Nephron (organoid): ENCODE results near the gene LRCH4.

Source experiments
- H3K27ac Mint-ChIP-seq, 3 experiments: 2 replicates each; pipeline ENCODE4 v1.8.0; 2020; ENCODE audit warnings: mixed read lengths in 3 of 3, mild to moderate bottlenecking in 2 of 3, moderate library complexity in 1 of 3
- H3K27me3 Mint-ChIP-seq: 2 replicates; pipeline ENCODE4 v1.8.0; 2021; ENCODE audit warnings: low read depth, mild to moderate bottlenecking, moderate library complexity, mixed read lengths
- H3K36me3 Mint-ChIP-seq: 2 replicates; pipeline ENCODE4 v1.8.0; 2020; ENCODE audit warnings: low read depth, mixed read lengths
- H3K4me1 Mint-ChIP-seq: 2 replicates; pipeline ENCODE4 v1.8.0; 2020; ENCODE audit warnings: mixed read lengths
- H3K4me3 Mint-ChIP-seq, 3 experiments: 2 replicates each; pipeline ENCODE4 v1.8.0; 2020; ENCODE audit warnings: mild to moderate bottlenecking in 3 of 3, mixed read lengths in 3 of 3, moderate library complexity in 2 of 3
- H3K9me3 Mint-ChIP-seq: 2 replicates; pipeline ENCODE4 v1.8.0; 2020; ENCODE audit warnings: mixed read lengths
- TF ChIP-seq, protein P1 (sequence below), 3 experiments: fragments of 200-600 bp; sonication (generic); IDR thresholded peaks; one replicate each; pipeline ENCODE4 v1.5.0; 2021; ENCODE audit warnings: antibody characterized with exemption in 3 of 3; ENCODE audit not compliant: unreplicated experiment in 3 of 3

LRCH4 gene

DNA sequence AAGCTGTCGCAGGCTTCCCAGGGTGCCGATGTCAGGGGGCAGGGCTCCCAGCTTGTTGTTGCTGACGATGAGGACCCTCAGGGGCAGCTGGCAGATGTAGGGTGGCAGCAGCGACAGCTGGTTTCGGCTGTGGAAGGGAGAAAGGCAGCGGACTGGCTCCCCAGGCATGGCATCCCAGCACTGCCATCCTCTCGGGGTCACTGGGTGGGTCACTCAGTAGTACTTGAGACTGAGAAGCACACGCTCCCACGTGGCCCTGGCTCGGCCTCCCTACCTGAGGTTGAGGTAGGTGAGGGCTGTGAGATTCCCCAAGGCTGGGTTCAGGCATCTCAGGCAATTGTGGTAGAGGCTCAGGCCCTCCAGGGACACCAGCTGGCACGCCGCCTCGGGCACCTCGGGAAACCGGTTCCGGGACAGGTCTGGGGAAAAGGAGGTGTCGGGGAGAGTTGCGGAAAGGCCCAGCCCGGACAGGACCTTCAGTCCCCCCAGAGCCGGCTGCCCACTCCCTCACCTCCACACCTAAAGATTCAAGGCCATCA is 3.8 kb downstream of the LRCH4 start:
- Mint-ChIP-seq H3K36me3 (peaks cover 5% of the 10 kb centered on the region), H3K9me3 (no peaks in the 10 kb centered on the region), H3K27me3 (no peaks in the 10 kb centered on the region), H3K4me1 (peaks cover 16% of the 10 kb centered on the region), H3K4me3 (peak overlapping the region; percentile 37 to 61 (median 59)), H3K27ac (peak overlapping the region in 1 of 3 experiments; percentile 97)
- TF ChIP-seq, protein P1, sequence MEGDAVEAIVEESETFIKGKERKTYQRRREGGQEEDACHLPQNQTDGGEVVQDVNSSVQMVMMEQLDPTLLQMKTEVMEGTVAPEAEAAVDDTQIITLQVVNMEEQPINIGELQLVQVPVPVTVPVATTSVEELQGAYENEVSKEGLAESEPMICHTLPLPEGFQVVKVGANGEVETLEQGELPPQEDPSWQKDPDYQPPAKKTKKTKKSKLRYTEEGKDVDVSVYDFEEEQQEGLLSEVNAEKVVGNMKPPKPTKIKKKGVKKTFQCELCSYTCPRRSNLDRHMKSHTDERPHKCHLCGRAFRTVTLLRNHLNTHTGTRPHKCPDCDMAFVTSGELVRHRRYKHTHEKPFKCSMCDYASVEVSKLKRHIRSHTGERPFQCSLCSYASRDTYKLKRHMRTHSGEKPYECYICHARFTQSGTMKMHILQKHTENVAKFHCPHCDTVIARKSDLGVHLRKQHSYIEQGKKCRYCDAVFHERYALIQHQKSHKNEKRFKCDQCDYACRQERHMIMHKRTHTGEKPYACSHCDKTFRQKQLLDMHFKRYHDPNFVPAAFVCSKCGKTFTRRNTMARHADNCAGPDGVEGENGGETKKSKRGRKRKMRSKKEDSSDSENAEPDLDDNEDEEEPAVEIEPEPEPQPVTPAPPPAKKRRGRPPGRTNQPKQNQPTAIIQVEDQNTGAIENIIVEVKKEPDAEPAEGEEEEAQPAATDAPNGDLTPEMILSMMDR (IDR thresholded peaks at IDR 0.05; ENCODE audit: unreplicated experiment in 3 of 3) = no peak

- no peaks in the 10 kb centered on the region for H3K9me3 Mint-ChIP-seq
- H3K4me1 Mint-ChIP-seq = peaks cover 16% of the 10 kb centered on the region
- H3K36me3 Mint-ChIP-seq = peaks cover 10% of the 10 kb centered on the region
- H3K27me3 Mint-ChIP-seq = no peaks in the 10 kb centered on the region
- H3K4me3 Mint-ChIP-seq = no peak overlapping the region
- TF ChIP-seq, protein P1 (IDR thresholded peaks at IDR 0.05; ENCODE audit: unreplicated experiment in 3 of 3) = no peak
- H3K27ac Mint-ChIP-seq = no peak overlapping the region
Measured at GRCh38 chr7:100580466-100581283, 5.3 kb downstream of the LRCH4 start.

DNA sequence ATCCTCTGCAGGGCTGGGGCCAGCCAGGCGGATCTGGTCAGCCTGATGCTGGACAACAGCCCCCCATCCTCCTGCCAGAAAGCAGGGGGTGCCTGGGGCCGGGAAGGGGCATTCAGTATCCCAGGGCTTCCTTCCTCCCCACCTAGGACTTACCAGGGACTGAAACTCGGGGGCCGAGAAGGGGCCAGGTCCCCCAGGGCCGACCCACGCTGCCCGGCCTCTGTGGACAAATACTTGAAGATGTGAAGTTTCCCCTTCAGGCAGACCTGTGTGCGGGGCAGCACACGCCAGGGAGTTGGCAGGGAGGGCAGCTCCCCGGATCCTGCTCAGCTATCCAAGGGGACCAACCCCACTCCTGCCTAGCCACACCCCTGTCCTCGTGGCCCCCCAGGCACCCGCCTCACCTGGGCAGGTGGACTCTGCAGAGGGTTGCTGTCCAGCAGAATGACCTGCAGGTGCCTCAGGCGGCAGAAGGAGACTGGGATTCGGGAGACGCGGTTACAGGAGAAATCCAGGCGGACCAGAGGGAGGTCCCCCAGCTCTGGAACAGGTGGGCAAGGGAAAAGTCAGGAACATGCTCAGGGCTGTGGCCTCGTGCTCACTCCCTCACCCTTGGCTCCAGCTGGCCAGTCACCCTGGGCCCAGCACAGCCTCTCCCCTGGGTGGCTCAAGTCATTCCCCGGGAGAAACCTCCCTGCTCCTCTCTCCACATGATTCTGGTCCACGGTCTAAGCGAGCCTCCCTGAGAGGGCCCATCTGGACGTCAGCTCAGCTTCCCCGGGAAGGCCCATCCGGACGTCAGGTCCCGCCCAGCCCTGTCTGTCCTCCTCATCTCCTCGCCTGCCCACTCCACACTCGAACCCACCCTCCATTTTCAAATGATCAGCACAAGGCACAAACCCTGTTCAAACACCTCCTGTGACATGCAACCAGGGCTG is 7.4 kb downstream of the LRCH4 start:
- no peak overlapping the region for H3K4me3 Mint-ChIP-seq
- H3K27ac Mint-ChIP-seq = no peak overlapping the region
- TF ChIP-seq, protein P1 (IDR thresholded peaks at IDR 0.05; ENCODE audit: unreplicated experiment in 3 of 3) = no peak
- H3K4me1 Mint-ChIP-seq = peaks cover 5% of the 10 kb centered on the region
- no peaks in the 10 kb centered on the region for H3K9me3 Mint-ChIP-seq
- H3K36me3 Mint-ChIP-seq = peaks cover 16% of the 10 kb centered on the region
- H3K27me3 Mint-ChIP-seq = no peaks in the 10 kb centered on the region

GRCh38 chr7:100577507-100577906 is 8.4 kb downstream of the LRCH4 start:
- no peaks in the 10 kb centered on the region for H3K9me3 Mint-ChIP-seq
- H3K4me3 Mint-ChIP-seq = no peak overlapping the region
- H3K4me1 Mint-ChIP-seq = no peaks in the 10 kb centered on the region
- H3K27me3 Mint-ChIP-seq = peaks cover 1% of the 10 kb centered on the region
- TF ChIP-seq, protein P1 (IDR thresholded peaks at IDR 0.05; ENCODE audit: unreplicated experiment in 3 of 3) = no peak
- H3K36me3 Mint-ChIP-seq = peaks cover 16% of the 10 kb centered on the region
- no peak overlapping the region for H3K27ac Mint-ChIP-seq

GRCh38 chr7:100577103-100577502 is 8.8 kb downstream of the LRCH4 start:
- peaks cover 1% of the 10 kb centered on the region for H3K4me1 Mint-ChIP-seq
- peaks cover 6% of the 10 kb centered on the region for H3K27me3 Mint-ChIP-seq
- no peak overlapping the region for H3K27ac Mint-ChIP-seq
- H3K36me3 Mint-ChIP-seq = peaks cover 16% of the 10 kb centered on the region
- no peak overlapping the region for H3K4me3 Mint-ChIP-seq
- H3K9me3 Mint-ChIP-seq = no peaks in the 10 kb centered on the region
- TF ChIP-seq, protein P1 (IDR thresholded peaks at IDR 0.05; ENCODE audit: unreplicated experiment in 3 of 3) = no peak
